Ascending aorta (tissue), 2 donors: ENCODE results near the gene IFI16. TPM values are rescaled to one million over a fixed set of nuclear protein-coding genes. Genes with fewer than 3 reads are reported as not detected.

ENCODE experiments used
- DNase-seq, 2 donors: peaks; one replicate each; pipeline ENCODE4 v3.0.0-alpha.2; 2019; ENCODE audit warnings: low spot score in 2 of 2
- H3K27ac ChIP-seq, 2 donors: fragments of 200-600 bp; sonication (generic); one replicate each; pipeline ENCODE4 v1.5.1; 2016 to 2017; ENCODE audit warnings: mild to moderate bottlenecking in 1 of 2
- H3K27me3 ChIP-seq: fragments of 200-600 bp; sonication (generic); one replicate; pipeline ENCODE4 v1.5.1; 2017
- H3K36me3 ChIP-seq, 2 donors: fragments of 200-600 bp; sonication (generic); one replicate each; pipeline ENCODE4 v1.5.1; 2016
- H3K4me1 ChIP-seq, 2 donors: fragments of 200-600 bp; sonication (generic); one replicate each; pipeline ENCODE4 v1.5.1; 2016 to 2017; ENCODE audit warnings: mild to moderate bottlenecking in 1 of 2
- H3K4me3 ChIP-seq, 2 donors: fragments of 200-600 bp; sonication (generic); one replicate each; pipeline ENCODE4 v1.5.1; 2016 to 2017; ENCODE audit warnings: mild to moderate bottlenecking in 1 of 2
- H3K9me3 ChIP-seq, 2 donors: fragments of 200-600 bp; sonication (generic); one replicate each; pipeline ENCODE4 v1.5.1; 2016
- intact Hi-C: fragments of 100-400 bp; cut with DNase I; formaldehyde crosslinking; loops from one replicate; pipeline ENCODE4 v1.15.1; 2023
- total RNA-seq: library from RNA; depleted of rRNA; stranded (reverse); fragments of >200 nt; gene quantifications from one replicate; pipeline ENCODE4 v1.1.0, GENCODE V29; 2016
- TF ChIP-seq, protein P1 (sequence below), 3 experiments: fragments of 200-600 bp in 2 of 3; fragments of 450-650 bp in 1 of 3; sonication (generic) in 2 of 3; IDR thresholded peaks; one replicate each; pipeline ENCODE4 v1.5.1; 2016 to 2019; ENCODE audit warnings: antibody characterized with exemption in 3 of 3, mild to moderate bottlenecking in 1 of 3, moderate library complexity in 1 of 3

Gene IFI16
- total RNA-seq, 1 donor from 2014 or later: 61.2 TPM

- TF ChIP-seq, protein P1, sequence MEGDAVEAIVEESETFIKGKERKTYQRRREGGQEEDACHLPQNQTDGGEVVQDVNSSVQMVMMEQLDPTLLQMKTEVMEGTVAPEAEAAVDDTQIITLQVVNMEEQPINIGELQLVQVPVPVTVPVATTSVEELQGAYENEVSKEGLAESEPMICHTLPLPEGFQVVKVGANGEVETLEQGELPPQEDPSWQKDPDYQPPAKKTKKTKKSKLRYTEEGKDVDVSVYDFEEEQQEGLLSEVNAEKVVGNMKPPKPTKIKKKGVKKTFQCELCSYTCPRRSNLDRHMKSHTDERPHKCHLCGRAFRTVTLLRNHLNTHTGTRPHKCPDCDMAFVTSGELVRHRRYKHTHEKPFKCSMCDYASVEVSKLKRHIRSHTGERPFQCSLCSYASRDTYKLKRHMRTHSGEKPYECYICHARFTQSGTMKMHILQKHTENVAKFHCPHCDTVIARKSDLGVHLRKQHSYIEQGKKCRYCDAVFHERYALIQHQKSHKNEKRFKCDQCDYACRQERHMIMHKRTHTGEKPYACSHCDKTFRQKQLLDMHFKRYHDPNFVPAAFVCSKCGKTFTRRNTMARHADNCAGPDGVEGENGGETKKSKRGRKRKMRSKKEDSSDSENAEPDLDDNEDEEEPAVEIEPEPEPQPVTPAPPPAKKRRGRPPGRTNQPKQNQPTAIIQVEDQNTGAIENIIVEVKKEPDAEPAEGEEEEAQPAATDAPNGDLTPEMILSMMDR (IDR thresholded peaks at IDR 0.05): no peak
- H3K4me3 ChIP-seq: no peak overlapping the region
- no peaks in the 10 kb centered on the region for H3K27me3 ChIP-seq
- H3K4me1 ChIP-seq: no peaks in the 10 kb centered on the region
- H3K27ac ChIP-seq: no peak overlapping the region
- DNase-seq: no peak
- no peaks in the 10 kb centered on the region for H3K9me3 ChIP-seq
- H3K36me3 ChIP-seq: no peaks in the 10 kb centered on the region
- intact Hi-C loops: no loop called here
These were observed 74.4 kb downstream of the IFI16 start for GRCh38 chr1:159084152-159084551.

DNA sequence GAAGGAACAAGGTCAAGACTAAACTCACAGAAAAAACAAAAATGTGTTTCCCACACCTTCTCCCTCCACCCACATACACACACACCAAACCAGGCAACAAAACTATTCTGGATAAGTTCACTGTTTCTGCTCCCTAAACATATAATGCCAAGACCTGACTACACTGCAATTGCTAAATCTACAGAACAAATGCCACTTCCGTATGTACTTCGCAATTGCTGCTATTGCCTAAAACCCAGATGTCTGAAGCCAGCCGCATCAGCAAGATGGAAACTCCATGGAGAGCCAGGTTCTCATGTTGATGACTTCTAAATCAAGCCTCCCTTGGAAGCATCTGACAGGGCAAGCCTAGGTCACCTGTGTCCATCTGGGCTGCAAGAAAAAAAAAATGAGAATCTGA is 75.2 kb downstream of the IFI16 start:
- intact Hi-C loops: no loop called here
- no peaks in the 10 kb centered on the region for H3K27me3 ChIP-seq
- no peaks in the 10 kb centered on the region for H3K4me1 ChIP-seq
- no peak overlapping the region for H3K27ac ChIP-seq
- TF ChIP-seq, protein P1 (IDR thresholded peaks at IDR 0.05): no peak
- no peaks in the 10 kb centered on the region for H3K9me3 ChIP-seq
- H3K36me3 ChIP-seq: no peaks in the 10 kb centered on the region
- no peak for DNase-seq
- no peak overlapping the region for H3K4me3 ChIP-seq

DNA sequence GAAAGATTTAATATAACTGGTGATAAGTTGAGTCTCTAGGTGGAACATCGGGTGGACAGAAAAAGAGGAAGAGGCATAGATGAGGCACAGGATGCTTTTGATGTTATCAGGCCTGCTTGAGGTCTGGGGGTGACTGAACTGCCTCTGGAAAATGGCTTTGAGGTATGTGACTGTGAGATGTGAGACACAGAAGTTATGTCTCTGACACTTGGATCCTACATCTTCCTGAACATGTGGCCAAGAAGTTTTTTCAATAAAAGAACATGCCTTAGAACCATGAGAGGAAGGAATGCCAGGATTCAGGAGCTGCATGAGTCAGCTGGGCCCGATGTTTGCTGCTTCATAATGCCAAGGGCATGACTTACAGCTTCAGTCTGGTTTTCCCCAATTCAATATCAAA is 78.3 kb downstream of the IFI16 start:
- no peaks in the 10 kb centered on the region for H3K4me1 ChIP-seq
- H3K27me3 ChIP-seq: no peaks in the 10 kb centered on the region
- H3K4me3 ChIP-seq: no peak overlapping the region
- intact Hi-C loops: no loop called here
- H3K36me3 ChIP-seq: no peaks in the 10 kb centered on the region
- TF ChIP-seq, protein P1 (IDR thresholded peaks at IDR 0.05): no peak
- H3K9me3 ChIP-seq: no peaks in the 10 kb centered on the region
- no peak for DNase-seq
- H3K27ac ChIP-seq: no peak overlapping the region

DNA sequence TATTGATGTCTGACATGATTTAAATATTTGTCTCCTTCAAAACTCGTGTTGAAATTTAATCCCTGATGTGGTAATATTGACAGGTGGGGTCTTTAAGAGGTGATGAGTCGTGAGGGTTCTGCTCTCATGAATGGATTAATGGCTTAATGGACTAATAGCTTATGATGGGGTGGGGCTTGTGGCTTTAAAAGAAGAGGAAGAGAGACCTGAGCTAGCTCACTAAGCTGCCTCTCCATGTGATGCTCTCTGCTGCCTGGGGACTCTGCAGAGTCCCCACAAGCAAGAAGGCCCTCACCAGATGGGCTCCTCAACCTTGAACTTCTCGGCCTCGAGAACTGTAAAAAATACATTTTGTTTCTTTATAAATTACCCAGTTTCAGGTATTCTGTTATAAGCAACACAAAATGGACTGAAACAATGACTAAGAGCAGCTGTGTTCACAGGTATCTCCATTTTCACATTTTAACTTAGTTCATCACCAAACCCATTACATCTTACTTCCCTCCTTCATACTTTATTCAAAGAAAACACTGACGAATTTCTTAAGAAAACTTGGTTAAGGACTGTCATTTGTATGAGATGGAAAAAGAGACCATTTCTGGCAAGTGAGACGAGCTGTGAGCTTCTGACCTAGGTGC is 79.0 kb downstream of the IFI16 start:
- H3K27ac ChIP-seq: no peak overlapping the region
- H3K27me3 ChIP-seq: no peaks in the 10 kb centered on the region
- H3K36me3 ChIP-seq: no peaks in the 10 kb centered on the region
- intact Hi-C loops: no loop called here
- DNase-seq: no peak
- no peaks in the 10 kb centered on the region for H3K9me3 ChIP-seq
- H3K4me3 ChIP-seq: no peak overlapping the region
- no peaks in the 10 kb centered on the region for H3K4me1 ChIP-seq
- TF ChIP-seq, protein P1 (IDR thresholded peaks at IDR 0.05): no peak

DNA sequence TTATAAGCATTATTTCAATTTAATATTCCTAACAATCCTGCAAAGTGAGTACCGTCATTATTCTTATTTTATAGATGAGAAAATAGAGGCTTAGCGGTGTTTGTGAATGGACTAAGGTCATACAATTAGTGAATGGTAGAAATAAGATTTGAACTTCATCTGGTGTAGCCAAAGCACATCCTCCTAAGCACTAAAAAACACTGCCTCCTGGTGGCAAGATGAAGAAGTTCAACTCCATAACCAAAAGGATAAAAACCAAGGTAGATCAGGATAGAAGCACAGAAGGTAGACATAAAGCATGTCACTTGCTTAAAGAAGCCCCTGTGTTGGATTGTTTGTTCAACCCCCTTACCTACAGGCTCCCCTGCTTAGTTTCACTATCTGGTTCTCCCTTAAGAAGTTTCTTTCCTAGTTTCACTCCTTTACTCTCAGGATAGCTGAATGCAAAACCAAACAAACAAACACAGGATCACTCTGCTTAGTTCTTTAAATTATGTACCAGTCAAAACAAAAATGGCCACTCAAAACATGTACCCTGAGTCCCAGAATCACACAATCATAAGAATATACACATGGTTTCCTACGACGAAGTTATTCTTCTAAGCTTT is 79.6 kb downstream of the IFI16 start:
- DNase-seq: no peak

More for the DNA sequence above, 79.6 kb downstream of the IFI16 start:
- no peak overlapping the region for H3K4me3 ChIP-seq
- H3K36me3 ChIP-seq: no peaks in the 10 kb centered on the region
- H3K27me3 ChIP-seq: no peaks in the 10 kb centered on the region
- intact Hi-C loops: no loop called here
- H3K4me1 ChIP-seq: no peaks in the 10 kb centered on the region
- no peaks in the 10 kb centered on the region for H3K9me3 ChIP-seq
- TF ChIP-seq, protein P1 (IDR thresholded peaks at IDR 0.05): peak in 2 of 3 experiments; percentile 31 to 34
- no peak overlapping the region for H3K27ac ChIP-seq
